ENCODE data around the gene MYL10. TPM values are rescaled to one million over a fixed set of nuclear protein-coding genes. Genes with fewer than 3 reads are reported as not detected.

MYL10 gene
- total RNA-seq, 1 donor from 2014 or later: 3.2 TPM

DNA sequence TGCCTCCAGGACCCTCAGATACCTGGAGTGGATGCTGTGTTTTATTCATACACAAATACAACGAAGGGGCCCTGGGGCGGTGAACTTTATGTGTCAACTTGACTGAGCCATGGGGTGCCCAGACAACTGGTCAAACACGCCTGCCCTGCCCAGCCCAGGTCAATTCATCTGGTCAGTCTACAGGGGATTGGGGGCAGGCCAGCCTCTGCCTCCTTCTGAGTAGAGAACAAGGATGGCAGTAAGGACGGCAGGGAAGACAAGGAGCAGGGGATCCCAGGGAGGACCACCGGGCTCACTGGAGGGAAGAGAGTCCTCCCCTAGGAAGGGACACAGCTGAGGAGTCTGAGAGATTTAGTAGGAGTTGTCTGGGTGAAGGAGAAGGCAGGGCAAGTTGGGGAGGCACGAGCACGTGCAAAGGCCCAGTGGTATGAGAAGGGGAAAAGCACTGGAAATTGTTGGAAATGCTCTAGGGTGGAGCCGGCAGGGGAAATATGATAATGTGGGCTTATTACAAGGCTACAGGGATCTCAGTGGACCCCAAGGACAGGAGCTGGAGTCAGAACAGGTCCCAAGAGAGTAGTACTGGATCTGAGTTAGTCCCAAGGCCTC lies 63.4 kb downstream of the MYL10 start:
- no peak for DNase-seq

DNA sequence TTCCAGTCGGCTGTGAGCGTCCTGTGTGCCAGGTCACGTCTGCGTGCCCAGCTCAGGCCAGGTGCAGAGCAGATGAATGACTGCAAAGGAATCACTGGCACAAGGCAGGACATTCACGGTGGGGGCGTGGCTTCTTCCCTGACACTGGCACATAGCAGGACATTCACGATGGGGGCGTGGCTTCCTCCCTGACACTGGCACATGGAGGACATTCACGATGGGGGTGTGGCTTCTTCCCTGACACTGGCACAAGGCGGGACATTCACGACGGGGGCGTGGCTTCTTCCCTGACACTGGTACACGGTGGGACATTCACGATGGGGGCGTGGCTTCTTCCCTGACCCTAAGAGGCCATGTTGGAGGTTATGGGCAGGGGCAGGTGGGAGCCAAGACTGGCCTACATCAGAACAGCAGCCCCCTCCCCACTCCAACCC lies 64.3 kb downstream of the MYL10 start:
- no peak for DNase-seq

DNA sequence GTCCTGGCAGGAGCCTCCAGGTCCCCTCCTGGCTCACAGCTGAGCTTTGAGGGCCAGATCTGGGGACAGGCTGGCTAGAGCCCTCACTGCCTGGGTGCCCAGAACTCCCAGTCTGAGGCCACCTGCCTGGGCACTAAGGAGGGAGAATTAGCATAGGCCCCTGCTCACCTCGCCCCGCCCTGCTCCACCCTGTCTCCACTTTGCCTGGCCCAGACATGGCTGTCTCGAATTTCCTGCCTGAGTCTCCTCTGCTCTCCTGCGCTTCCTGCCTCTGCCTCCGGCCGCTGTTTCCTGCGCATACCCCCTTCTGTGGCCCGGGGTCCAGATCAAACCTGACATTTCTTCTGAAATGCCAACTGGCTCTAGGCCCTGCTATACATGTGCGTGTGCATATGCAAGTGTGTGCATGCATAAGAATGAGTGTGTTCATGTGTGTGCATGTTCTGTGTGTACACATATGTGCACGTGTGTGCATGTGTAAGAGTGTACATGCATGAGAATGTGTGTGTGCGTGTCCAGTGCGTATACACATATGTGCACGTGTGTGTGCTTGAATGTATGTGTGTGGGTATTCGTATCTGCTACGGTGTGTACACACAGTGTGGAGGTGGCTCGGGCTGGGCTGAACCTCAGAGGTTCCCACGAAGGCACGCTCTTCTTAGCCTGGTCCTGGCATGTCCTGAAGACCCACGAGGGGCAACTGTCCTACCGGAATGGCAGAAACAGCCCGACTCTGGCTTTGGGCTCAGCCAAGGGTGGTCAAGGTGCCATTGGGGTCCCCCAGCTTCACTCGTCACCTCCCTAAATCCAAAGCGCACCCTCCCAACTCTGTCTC lies 64.9 kb downstream of the MYL10 start:
- DNase-seq: no peak

Other genes starting within 250 kb of the MYL10 start
- gene CUX1, start 188.3 kb upstream of the MYL10 start, total RNA-seq: 48.9 TPM